BLaER1 treated with 17β-estradiol and CSF1 and Interleukin-3, amounts not matched to agents 10 nM and 100 nM (cell line): ENCODE data around the gene GMPR2.
A peak's percentile ranks its signal among the peaks of the same experiment; 100 is the strongest.

Experiments
- H3K27ac ChIP-seq, 11 experiments: shearing (Covaris generic); formaldehyde crosslinking; 2 replicates each; pipeline ENCODE4 v1.8.1; 2022
- H3K27me3 ChIP-seq, 11 experiments: shearing (Covaris generic); formaldehyde crosslinking; 2 replicates each; pipeline ENCODE4 v1.8.1; 2022
- H3K36me3 ChIP-seq, 11 experiments: shearing (Covaris generic); formaldehyde crosslinking; 2 replicates each; pipeline ENCODE4 v1.8.1; 2022
- H3K4me1 ChIP-seq, 10 experiments: shearing (Covaris generic); formaldehyde crosslinking; 2 replicates each; pipeline ENCODE4 v1.8.1; 2022
- H3K4me2 ChIP-seq, 11 experiments: shearing (Covaris generic); formaldehyde crosslinking; 2 replicates each; pipeline ENCODE4 v1.8.1; 2022
- H3K4me3 ChIP-seq, 10 experiments: shearing (Covaris generic); formaldehyde crosslinking; 2 replicates each; pipeline ENCODE4 v1.8.1; 2022
- H3K9ac ChIP-seq, 11 experiments: shearing (Covaris generic); formaldehyde crosslinking; 2 replicates each; pipeline ENCODE4 v1.8.1; 2022
- H3K9me3 ChIP-seq, 11 experiments: shearing (Covaris generic); formaldehyde crosslinking; replicated peaks in 1 of 11; 2 replicates each; pipeline ENCODE4 v1.8.1; 2022
- H4K20me1 ChIP-seq, 11 experiments: shearing (Covaris generic); formaldehyde crosslinking; 2 replicates each; pipeline ENCODE4 v1.8.1; 2022
- Cebpa-rat ChIP-seq, 11 experiments: shearing (Covaris generic); IDR thresholded peaks; 2 replicates each; pipeline ENCODE4 v1.8.1; 2022

GMPR2 gene

DNA sequence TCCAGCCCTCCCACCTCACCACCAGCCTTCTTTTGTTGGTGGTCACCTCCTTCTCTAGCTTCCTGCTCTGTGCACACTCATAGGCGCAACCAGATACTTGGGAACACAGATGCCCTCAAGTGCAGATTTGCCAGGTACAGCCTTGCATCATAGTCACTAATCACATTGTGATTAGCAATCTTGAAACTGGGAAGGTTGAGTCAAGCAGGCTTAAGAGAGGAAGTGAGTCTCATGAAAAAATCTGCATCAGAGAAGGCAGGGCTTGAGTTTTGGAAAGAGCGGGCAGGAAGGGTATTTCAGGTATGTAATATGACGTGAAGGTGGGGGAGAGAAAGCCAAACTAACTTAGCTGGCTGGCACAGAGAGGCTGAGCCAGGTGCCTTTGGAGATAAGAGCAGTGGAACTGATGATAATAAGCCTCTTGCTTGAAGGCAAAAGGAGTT is 41.4 kb downstream of the GMPR2 start:
- Histone ChIP-seq H3K4me1 (peaks cover 34 to 92% (median 78%) of the 10 kb centered on the region in 10 experiments), H3K36me3 (peaks cover 0 to 14% (median 10%) of the 10 kb centered on the region in 11 experiments; a peak in 16 of 22 replicates), H3K27ac (peak overlapping the region in 8 of 11 experiments; percentile 28 to 100 (median 98); a peak in 16 of 22 replicates), H4K20me1 (no peaks in the 10 kb centered on the region), H3K4me3 (no peak overlapping the region), H3K4me2 (peak overlapping the region in 8 of 11 experiments; percentile 10 to 97 (median 90); a peak in 16 of 22 replicates), H3K9ac (peak overlapping the region in 6 of 11 experiments; percentile 3 to 98 (median 60); a peak in 9 of 22 replicates), H3K9me3 (peaks cover 0 to 9% (median 0%) of the 10 kb centered on the region in 11 experiments; a peak in 2 of 22 replicates), H3K27me3 (no peaks in the 10 kb centered on the region)
- peak in 3 of 11 experiments; percentile 41 to 76 (median 68); a peak in 4 of 22 replicates for TF ChIP-seq Cebpa-rat (IDR thresholded peaks at IDR 0.05)

DNA sequence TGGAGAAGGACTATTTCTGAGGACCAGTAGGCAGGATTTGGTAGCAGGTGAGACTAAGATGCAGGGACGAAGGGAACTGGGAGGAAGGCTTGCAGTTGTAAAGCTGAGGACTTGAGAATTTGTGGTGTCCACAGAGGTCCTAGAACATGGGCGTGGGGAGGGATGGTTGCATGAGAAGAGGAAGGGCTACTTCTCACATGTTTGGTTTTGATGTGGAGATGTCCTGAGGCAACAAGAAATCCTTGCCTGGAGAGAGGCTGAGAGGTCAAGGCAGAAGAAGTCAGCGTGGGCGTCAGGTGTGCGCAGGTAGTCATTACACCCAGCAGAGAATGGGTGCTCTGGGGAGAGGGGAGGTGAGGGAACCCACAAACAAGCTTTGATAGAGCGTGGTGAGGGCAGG is 44.3 kb downstream of the GMPR2 start:
- Histone ChIP-seq H3K9me3 (peaks cover 0 to 9% (median 0%) of the 10 kb centered on the region in 11 experiments; a peak in 2 of 22 replicates), H3K27ac (peak overlapping the region; percentile 68 to 100 (median 90); a peak in 21 of 22 replicates), H3K27me3 (no peaks in the 10 kb centered on the region), H3K9ac (peak overlapping the region in 10 of 11 experiments; percentile 52 to 83 (median 72); a peak in 17 of 22 replicates), H4K20me1 (no peaks in the 10 kb centered on the region), H3K4me2 (peak overlapping the region in 10 of 11 experiments; percentile 70 to 97 (median 88); a peak in 19 of 22 replicates), H3K4me1 (peaks cover 40 to 100% (median 93%) of the 10 kb centered on the region in 10 experiments), H3K36me3 (no peaks in the 10 kb centered on the region), H3K4me3 (no peak overlapping the region; a peak in 1 of 20 replicates)
- TF ChIP-seq Cebpa-rat (IDR thresholded peaks at IDR 0.05): no peak

GRCh38 chr14:24277606-24278321 is 45.0 kb downstream of the GMPR2 start:
- peak overlapping the region in 2 of 10 experiments; percentile 10 to 21; a peak in 3 of 20 replicates for H3K4me3 ChIP-seq
- TF ChIP-seq Cebpa-rat (IDR thresholded peaks at IDR 0.05): peak in 8 of 11 experiments; percentile 32 to 82 (median 68); a peak in 12 of 22 replicates
- H3K36me3 ChIP-seq: no peaks in the 10 kb centered on the region
- peaks cover 33 to 100% (median 91%) of the 10 kb centered on the region in 10 experiments for H3K4me1 ChIP-seq
- H3K4me2 ChIP-seq: peak overlapping the region; percentile 70 to 97 (median 86)
- H4K20me1 ChIP-seq: no peaks in the 10 kb centered on the region
- no peaks in the 10 kb centered on the region for H3K27me3 ChIP-seq
- peak overlapping the region; percentile 27 to 83 (median 72); a peak in 19 of 22 replicates for H3K9ac ChIP-seq
- peaks cover 0 to 9% (median 0%) of the 10 kb centered on the region in 11 experiments; a peak in 2 of 22 replicates for H3K9me3 ChIP-seq
- H3K27ac ChIP-seq: peak overlapping the region; percentile 68 to 100 (median 90)

- H3K4me2 ChIP-seq: peak overlapping the region; percentile 70 to 97 (median 86)
- H3K9me3 ChIP-seq: peaks cover 0 to 9% (median 0%) of the 10 kb centered on the region in 11 experiments; a peak in 2 of 22 replicates
- peak overlapping the region; percentile 48 to 100 (median 90); a peak in 20 of 22 replicates for H3K27ac ChIP-seq
- TF ChIP-seq Cebpa-rat (IDR thresholded peaks at IDR 0.05): no peak
- no peaks in the 10 kb centered on the region for H3K36me3 ChIP-seq
- peak overlapping the region in 7 of 11 experiments; percentile 16 to 83 (median 77); a peak in 11 of 22 replicates for H3K9ac ChIP-seq
- no peaks in the 10 kb centered on the region for H3K27me3 ChIP-seq
- no peaks in the 10 kb centered on the region for H4K20me1 ChIP-seq
- peaks cover 32 to 100% (median 85%) of the 10 kb centered on the region in 10 experiments for H3K4me1 ChIP-seq
- peak overlapping the region in 3 of 10 experiments; percentile 4 to 21 (median 10); a peak in 2 of 20 replicates for H3K4me3 ChIP-seq
Observed at GRCh38 chr14:24278424-24278823, 45.7 kb downstream of the GMPR2 start.

- Histone ChIP-seq H3K9me3 (peaks cover 0 to 9% (median 0%) of the 10 kb centered on the region in 11 experiments; a peak in 2 of 22 replicates), H3K9ac (peak overlapping the region in 7 of 11 experiments; percentile 13 to 83 (median 31); a peak in 11 of 22 replicates), H3K36me3 (no peaks in the 10 kb centered on the region), H3K27me3 (no peaks in the 10 kb centered on the region), H3K27ac (peak overlapping the region; percentile 48 to 100 (median 90); a peak in 21 of 22 replicates), H4K20me1 (no peaks in the 10 kb centered on the region), H3K4me1 (peaks cover 32 to 98% (median 77%) of the 10 kb centered on the region in 10 experiments), H3K4me2 (peak overlapping the region; percentile 70 to 97 (median 86)), H3K4me3 (0 out of 20 replicates have a peak overlapping the region, but pooled peaks of 1 of the 10 experiments have one; percentile 2)
- no peak for TF ChIP-seq Cebpa-rat (IDR thresholded peaks at IDR 0.05)
Observed at GRCh38 chr14:24279301-24280186, 46.8 kb downstream of the GMPR2 start.

GRCh38 chr14:24280797-24281460 is 48.2 kb downstream of the GMPR2 start:
- Histone ChIP-seq H3K9ac (peak overlapping the region in 3 of 11 experiments; percentile 4 to 52 (median 18); a peak in 3 of 22 replicates), H3K4me2 (peak overlapping the region in 7 of 11 experiments; percentile 31 to 97 (median 92); a peak in 13 of 22 replicates), H3K4me1 (peaks cover 32 to 87% (median 69%) of the 10 kb centered on the region in 10 experiments), H3K4me3 (no peak overlapping the region), H3K9me3 (peaks cover 0 to 9% (median 0%) of the 10 kb centered on the region in 11 experiments; a peak in 2 of 22 replicates), H3K27me3 (no peaks in the 10 kb centered on the region), H3K36me3 (no peaks in the 10 kb centered on the region), H3K27ac (peak overlapping the region in 9 of 11 experiments; percentile 12 to 100 (median 94); a peak in 16 of 22 replicates), H4K20me1 (no peaks in the 10 kb centered on the region; a peak in 1 of 22 replicates)
- TF ChIP-seq Cebpa-rat (IDR thresholded peaks at IDR 0.05): no peak

GRCh38 chr14:24281636-24282035 is 48.9 kb downstream of the GMPR2 start:
- no peaks in the 10 kb centered on the region; a peak in 1 of 22 replicates for H4K20me1 ChIP-seq
- peak overlapping the region in 7 of 11 experiments; percentile 31 to 97 (median 92); a peak in 13 of 22 replicates for H3K4me2 ChIP-seq
- peak overlapping the region in 7 of 11 experiments; percentile 46 to 100 (median 97); a peak in 11 of 22 replicates for H3K27ac ChIP-seq
- peak overlapping the region in 1 of 11 experiments; percentile 34; a peak in 1 of 22 replicates for H3K9ac ChIP-seq
- peaks cover 0 to 9% (median 0%) of the 10 kb centered on the region in 11 experiments; a peak in 2 of 22 replicates for H3K9me3 ChIP-seq
- no peaks in the 10 kb centered on the region for H3K27me3 ChIP-seq
- H3K36me3 ChIP-seq: no peaks in the 10 kb centered on the region
- no peak for TF ChIP-seq Cebpa-rat (IDR thresholded peaks at IDR 0.05)
- no peak overlapping the region for H3K4me3 ChIP-seq
- peaks cover 32 to 80% (median 63%) of the 10 kb centered on the region in 10 experiments for H3K4me1 ChIP-seq
